GM12891 (cell line): ENCODE measurements around the gene CXCR5.

ENCODE experiments used
- POLR2A ChIP-seq: IDR thresholded peaks from 2 replicates; pipeline ENCODE4 v1.6.1; 2011; ENCODE audit warnings: low read depth, low read length, control low read depth
- POLR2AphosphoS5 ChIP-seq: IDR thresholded peaks from 2 replicates; pipeline ENCODE4 v1.6.1; 2011; ENCODE audit warnings: low read depth, low read length, control low read depth
- POU2F2 ChIP-seq: IDR thresholded peaks from 2 replicates; pipeline ENCODE4 v1.6.1; 2011; ENCODE audit warnings: low read depth, mild to moderate bottlenecking, control low read depth, low read length, moderate library complexity
- SPI1 ChIP-seq: IDR thresholded peaks from 2 replicates; pipeline ENCODE4 v1.6.1; 2011; ENCODE audit warnings: low read depth, low read length, control low read depth
- TAF1 ChIP-seq: IDR thresholded peaks from 2 replicates; pipeline ENCODE4 v1.6.1; 2011; ENCODE audit warnings: low read depth, low read length, control low read depth

DNA sequence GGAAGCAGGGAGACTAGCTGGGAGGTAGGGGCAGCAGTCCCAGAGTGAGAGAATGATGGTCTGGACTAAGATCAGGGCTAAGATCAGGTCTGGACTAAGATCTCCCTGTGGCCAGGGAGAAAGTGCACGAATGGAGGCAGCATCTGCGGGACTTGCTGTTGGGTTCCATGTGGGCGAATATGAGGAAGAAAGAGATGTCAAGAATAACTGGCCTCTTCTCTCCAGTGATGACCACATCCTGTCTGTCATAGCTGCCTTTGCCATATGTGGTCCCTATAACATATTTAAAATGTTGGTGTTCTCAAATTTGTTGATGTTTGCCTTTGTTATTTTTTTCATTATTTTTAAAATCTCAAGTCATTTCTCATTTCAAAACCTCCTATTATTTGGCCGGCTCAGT lies 27.4 kb upstream of the CXCR5 start:
- TF ChIP-seq POLR2AphosphoS5: no peak
- TF ChIP-seq SPI1: no peak
- no peak for TF ChIP-seq POLR2A
- TF ChIP-seq TAF1: no peak
- TF ChIP-seq POU2F2: no peak
